K562 (cell line): ENCODE results near the gene PRELID2. TPM values are rescaled to one million over a fixed set of nuclear protein-coding genes. Genes with fewer than 3 reads are reported as not detected.
A peak's percentile ranks its signal among the peaks of the same experiment; 100 is the strongest.

Experiments
- ATF7 ChIP-seq: fragments of 450-650 bp; IDR thresholded peaks from 2 replicates; pipeline ENCODE4 v1.7.1; 2014; ENCODE audit warnings: mild to moderate bottlenecking, moderate library complexity
- BHLHE40 ChIP-seq: IDR thresholded peaks from 2 replicates; pipeline ENCODE4 v1.6.1; 2011; ENCODE audit warnings: low read length, improper control_type of control experiment
- HDAC6 ChIP-seq: IDR thresholded peaks from 2 replicates; pipeline ENCODE4 v1.6.1; 2012; ENCODE audit warnings: low read depth, mild to moderate bottlenecking, control low read depth, inconsistent platforms, low read length, moderate library complexity
- HNRNPH1 ChIP-seq: fragments of 200-400 bp; formaldehyde crosslinking; optimal IDR thresholded peaks from 2 replicates; pipeline ENCODE3; 2017; ENCODE audit warnings: low read depth, mild to moderate bottlenecking, low read length, moderate library complexity
- PHF20 ChIP-seq: fragments of 450-650 bp; IDR thresholded peaks from 2 replicates; pipeline ENCODE4 v1.6.1; 2018; ENCODE audit not compliant: partially characterized antibody
- POLR2AphosphoS5 ChIP-seq: IDR thresholded peaks from 2 replicates; pipeline ENCODE4 v1.6.1; 2011; ENCODE audit warnings: mild to moderate bottlenecking, low read depth, low read length, moderate library complexity; ENCODE audit not compliant: control insufficient read depth, insufficient read depth
- RBM25 ChIP-seq: fragments of 200-400 bp; formaldehyde crosslinking; IDR thresholded peaks from 2 replicates; pipeline ENCODE4 v1.6.1; 2018; ENCODE audit warnings: low read length, low read depth, moderate library complexity; ENCODE audit not compliant: severe bottlenecking
- SMAD2 ChIP-seq: fragments of 150-350 bp; IDR thresholded peaks from 2 replicates; pipeline ENCODE4 v1.6.1; 2014; ENCODE audit warnings: low read depth, mild to moderate bottlenecking, low read length
- SNIP1 ChIP-seq: fragments of 450-650 bp; IDR thresholded peaks from 2 replicates; pipeline ENCODE4 v1.7.1; 2017; ENCODE audit warnings: low read depth, mild to moderate bottlenecking
- TCF3 ChIP-seq: sonication (generic); formaldehyde crosslinking; IDR thresholded peaks from 2 replicates; pipeline ENCODE4 v1.4.0; 2020; ENCODE audit warnings: mild to moderate bottlenecking, missing genetic modification reagents
- TEAD1 ChIP-seq, 2 experiments: fragments of 450-650 bp in 1 of 2; sonication (generic) in 1 of 2; formaldehyde crosslinking; IDR thresholded peaks; 2 replicates each; pipeline versions ENCODE4 v1.4.0 to v1.8.0; 2020 to 2022; ENCODE audit warnings: mild to moderate bottlenecking in 2 of 2, missing genetic modification reagents in 1 of 2
- ZBED1 ChIP-seq: IDR thresholded peaks from 2 replicates; pipeline ENCODE4 v1.6.1; 2014
- ZNF23 ChIP-seq: fragments of 250-450 bp; sonication (Bioruptor Pico); IDR thresholded peaks from 2 replicates; pipeline ENCODE4 v1.4.0; 2020; ENCODE audit warnings: mild to moderate bottlenecking
- ZNF431 ChIP-seq: sonication (generic); formaldehyde crosslinking; IDR thresholded peaks from 2 replicates; pipeline ENCODE4 v1.8.0; 2022; ENCODE audit warnings: mild to moderate bottlenecking, missing genetic modification reagents
- ZNF586 ChIP-seq: fragments of 450-650 bp; formaldehyde crosslinking; conservative IDR thresholded peaks from 2 replicates; pipeline ENCODE4 v1.4.0; 2020; ENCODE audit warnings: mild to moderate bottlenecking, moderate library complexity
- ZNF668 ChIP-seq: fragments of 250-450 bp; sonication (Bioruptor Pico); IDR thresholded peaks from 2 replicates; pipeline ENCODE4 v1.8.0; 2022; ENCODE audit warnings: mild to moderate bottlenecking, inconsistent platforms
- polyA plus RNA-seq, 8 experiments: library from polyadenylated mRNA; depleted of rRNA in 4 of 8; stranded (reverse) in 5 of 8; unstranded in 3 of 8; fragments of >200 nt; fragmentation: Nextera tagmentation in 2 of 8; fragmentation: Illumina TruSeq in 1 of 8; extraction: Ambion mirVana in 2 of 8; extraction: Trizol in 1 of 8; gene quantifications; 2 replicates each; pipeline versions ENCODE4 v1.2.1 to v1.2.3, GENCODE V29; 2011 to 2014; ENCODE audit warnings: inconsistent platforms in 1 of 8, missing spikeins in 1 of 8
- total RNA-seq, 7 experiments: library from RNA; depleted of rRNA in 6 of 7; stranded (reverse); fragments of >200 nt in 6 of 7; fragmentation: Illumina TruSeq in 2 of 7; extraction: Trizol in 2 of 7; gene quantifications; 2 replicates each; pipeline versions ENCODE4 v1.2.1 to v1.2.3, GENCODE V29; 2011 to 2021; ENCODE audit warnings: low replicate concordance in 1 of 7
- TF ChIP-seq, protein P1 (sequence below): fragments of 450-650 bp; IDR thresholded peaks from 2 replicates; pipeline ENCODE4 v1.6.1; 2017; ENCODE audit warnings: antibody characterized with exemption, mild to moderate bottlenecking
- TF ChIP-seq, protein P2 (sequence below), 3 experiments: IDR thresholded peaks in 2 of 3; conservative IDR thresholded peaks in 1 of 3; 2 replicates each; pipeline ENCODE4 v1.5.1; 2011 to 2012; ENCODE audit warnings: low read length in 3 of 3, mild to moderate bottlenecking in 3 of 3, control low read depth in 2 of 3, improper control_type of control experiment in 1 of 3, inconsistent platforms in 1 of 3, low read depth in 1 of 3, mixed read lengths in 1 of 3, moderate library complexity in 1 of 3; ENCODE audit not compliant: insufficient read depth in 2 of 3
- TF ChIP-seq, protein P3 (sequence below): fragments of 250-450 bp; sonication (Bioruptor Pico); IDR thresholded peaks from 2 replicates; pipeline ENCODE4 v1.5.0; 2021; ENCODE audit warnings: mild to moderate bottlenecking, moderate library complexity
- TF ChIP-seq, protein P4 (sequence below): sonication (generic); formaldehyde crosslinking; IDR thresholded peaks from 2 replicates; pipeline ENCODE4 v1.8.0; 2022; ENCODE audit warnings: missing genetic modification reagents, mild to moderate bottlenecking, moderate library complexity, borderline replicate concordance

PRELID2 gene
- total and polyA plus RNA-seq, 9 of the 15 experiments (the other 6 are each of a cell fraction or from before 2014, with no cell fraction given) = 6.4 to 68.2 (median 28.8) TPM

DNA sequence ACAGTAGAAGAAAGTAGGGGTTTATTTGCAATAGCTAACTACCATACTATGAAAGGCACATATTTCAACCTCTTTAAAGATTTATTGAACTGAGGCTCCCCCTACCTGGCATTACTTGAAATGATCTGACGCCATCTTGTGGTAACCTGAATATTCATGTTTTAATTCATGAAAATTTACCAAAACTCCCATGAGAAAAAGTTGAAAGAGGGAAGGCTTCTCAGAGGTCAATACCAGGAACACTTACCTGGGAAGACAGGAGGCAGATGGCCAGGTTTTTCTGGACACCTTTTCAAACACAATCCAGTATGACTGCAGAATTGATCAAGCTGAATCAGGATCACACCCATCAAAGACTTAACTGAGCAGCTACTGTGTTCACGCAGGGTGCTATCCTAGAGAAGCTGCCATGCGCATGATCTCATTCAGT lies 9.4 kb downstream of the PRELID2 start (continued):
- no peak for TF ChIP-seq SMAD2
- no peak for TF ChIP-seq HNRNPH1
- TF ChIP-seq BHLHE40 = no peak
- TF ChIP-seq RBM25 = peak; percentile 81
- TF ChIP-seq ZNF586 (CRISPR knock-in tag) = no peak
- no peak for TF ChIP-seq ZNF23 (CRISPR knock-in tag)
- no peak for TF ChIP-seq ZNF431
- TF ChIP-seq, protein P1, sequence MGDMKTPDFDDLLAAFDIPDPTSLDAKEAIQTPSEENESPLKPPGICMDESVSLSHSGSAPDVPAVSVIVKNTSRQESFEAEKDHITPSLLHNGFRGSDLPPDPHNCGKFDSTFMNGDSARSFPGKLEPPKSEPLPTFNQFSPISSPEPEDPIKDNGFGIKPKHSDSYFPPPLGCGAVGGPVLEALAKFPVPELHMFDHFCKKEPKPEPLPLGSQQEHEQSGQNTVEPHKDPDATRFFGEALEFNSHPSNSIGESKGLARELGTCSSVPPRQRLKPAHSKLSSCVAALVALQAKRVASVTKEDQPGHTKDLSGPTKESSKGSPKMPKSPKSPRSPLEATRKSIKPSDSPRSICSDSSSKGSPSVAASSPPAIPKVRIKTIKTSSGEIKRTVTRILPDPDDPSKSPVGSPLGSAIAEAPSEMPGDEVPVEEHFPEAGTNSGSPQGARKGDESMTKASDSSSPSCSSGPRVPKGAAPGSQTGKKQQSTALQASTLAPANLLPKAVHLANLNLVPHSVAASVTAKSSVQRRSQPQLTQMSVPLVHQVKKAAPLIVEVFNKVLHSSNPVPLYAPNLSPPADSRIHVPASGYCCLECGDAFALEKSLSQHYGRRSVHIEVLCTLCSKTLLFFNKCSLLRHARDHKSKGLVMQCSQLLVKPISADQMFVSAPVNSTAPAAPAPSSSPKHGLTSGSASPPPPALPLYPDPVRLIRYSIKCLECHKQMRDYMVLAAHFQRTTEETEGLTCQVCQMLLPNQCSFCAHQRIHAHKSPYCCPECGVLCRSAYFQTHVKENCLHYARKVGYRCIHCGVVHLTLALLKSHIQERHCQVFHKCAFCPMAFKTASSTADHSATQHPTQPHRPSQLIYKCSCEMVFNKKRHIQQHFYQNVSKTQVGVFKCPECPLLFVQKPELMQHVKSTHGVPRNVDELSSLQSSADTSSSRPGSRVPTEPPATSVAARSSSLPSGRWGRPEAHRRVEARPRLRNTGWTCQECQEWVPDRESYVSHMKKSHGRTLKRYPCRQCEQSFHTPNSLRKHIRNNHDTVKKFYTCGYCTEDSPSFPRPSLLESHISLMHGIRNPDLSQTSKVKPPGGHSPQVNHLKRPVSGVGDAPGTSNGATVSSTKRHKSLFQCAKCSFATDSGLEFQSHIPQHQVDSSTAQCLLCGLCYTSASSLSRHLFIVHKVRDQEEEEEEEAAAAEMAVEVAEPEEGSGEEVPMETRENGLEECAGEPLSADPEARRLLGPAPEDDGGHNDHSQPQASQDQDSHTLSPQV = 0 out of 2 replicates have a peak, but pooled peaks have one; percentile 29
- TF ChIP-seq, protein P2, sequence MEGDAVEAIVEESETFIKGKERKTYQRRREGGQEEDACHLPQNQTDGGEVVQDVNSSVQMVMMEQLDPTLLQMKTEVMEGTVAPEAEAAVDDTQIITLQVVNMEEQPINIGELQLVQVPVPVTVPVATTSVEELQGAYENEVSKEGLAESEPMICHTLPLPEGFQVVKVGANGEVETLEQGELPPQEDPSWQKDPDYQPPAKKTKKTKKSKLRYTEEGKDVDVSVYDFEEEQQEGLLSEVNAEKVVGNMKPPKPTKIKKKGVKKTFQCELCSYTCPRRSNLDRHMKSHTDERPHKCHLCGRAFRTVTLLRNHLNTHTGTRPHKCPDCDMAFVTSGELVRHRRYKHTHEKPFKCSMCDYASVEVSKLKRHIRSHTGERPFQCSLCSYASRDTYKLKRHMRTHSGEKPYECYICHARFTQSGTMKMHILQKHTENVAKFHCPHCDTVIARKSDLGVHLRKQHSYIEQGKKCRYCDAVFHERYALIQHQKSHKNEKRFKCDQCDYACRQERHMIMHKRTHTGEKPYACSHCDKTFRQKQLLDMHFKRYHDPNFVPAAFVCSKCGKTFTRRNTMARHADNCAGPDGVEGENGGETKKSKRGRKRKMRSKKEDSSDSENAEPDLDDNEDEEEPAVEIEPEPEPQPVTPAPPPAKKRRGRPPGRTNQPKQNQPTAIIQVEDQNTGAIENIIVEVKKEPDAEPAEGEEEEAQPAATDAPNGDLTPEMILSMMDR (IDR thresholded peaks at IDR 0.05 in 2 of 3, conservative IDR thresholded peaks at IDR 0.05 in 1 of 3; ENCODE audit: insufficient read depth in 2 of 3, low read depth in 1 of 3, low read length in 3 of 3) = peak; percentile 77 to 99 (median 97)
- no peak for TF ChIP-seq PHF20
- TF ChIP-seq ZNF668 = no peak
- TF ChIP-seq HDAC6 = no peak
- TF ChIP-seq, protein P3, sequence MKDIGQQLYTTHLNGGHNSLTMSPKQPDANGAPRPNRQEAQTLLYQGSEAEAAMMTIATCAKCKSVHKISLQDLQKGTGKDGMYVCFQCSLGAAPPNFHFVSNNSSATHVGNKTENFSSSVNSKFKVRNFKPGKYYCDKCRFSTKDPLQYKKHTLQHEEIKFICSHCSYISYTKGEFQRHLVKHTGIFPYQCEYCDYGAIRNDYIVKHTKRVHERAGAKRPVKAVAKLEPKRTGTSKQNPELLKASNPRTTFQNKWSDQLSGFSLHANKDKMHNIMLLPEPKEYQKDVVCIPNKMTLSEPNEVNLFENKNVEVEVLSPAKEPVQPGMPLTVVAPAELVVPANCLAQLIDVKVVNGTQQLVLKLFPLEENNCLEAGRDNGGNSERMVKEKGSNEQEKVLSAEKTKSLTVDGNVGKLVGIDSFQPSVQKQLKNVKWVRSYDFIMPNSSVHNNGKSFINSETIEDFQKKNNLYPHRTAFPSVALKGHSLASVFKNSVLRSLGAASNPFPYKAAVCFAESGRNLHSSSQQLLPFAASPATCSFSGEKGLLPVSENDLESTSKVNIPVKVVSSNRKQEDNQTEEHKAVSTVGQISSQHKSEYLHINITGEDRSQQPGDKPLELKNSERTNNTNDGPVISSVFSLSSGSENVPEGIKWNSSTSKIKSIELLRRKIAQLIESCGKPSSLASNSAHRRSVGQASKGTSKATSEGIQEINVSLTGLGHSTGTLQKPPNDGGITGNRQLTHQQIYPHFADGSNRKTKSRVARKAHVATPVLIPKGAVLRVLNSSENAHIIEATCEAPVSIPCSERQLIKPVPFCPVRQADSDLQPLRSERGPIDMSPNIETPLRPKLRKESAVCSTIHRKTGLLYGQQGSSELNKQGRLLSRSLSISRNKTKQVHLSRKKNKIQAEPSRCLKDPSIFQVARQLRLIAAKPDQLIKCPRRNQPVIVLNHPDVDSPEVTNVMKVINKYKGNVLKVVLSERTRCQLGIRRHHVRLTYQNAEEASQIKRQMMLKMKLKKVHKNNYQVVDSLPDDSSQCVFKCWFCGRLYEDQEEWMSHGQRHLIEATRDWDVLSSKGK = no peak
- TF ChIP-seq ZBED1 = no peak
- no peak for TF ChIP-seq SNIP1
- TF ChIP-seq, protein P4, sequence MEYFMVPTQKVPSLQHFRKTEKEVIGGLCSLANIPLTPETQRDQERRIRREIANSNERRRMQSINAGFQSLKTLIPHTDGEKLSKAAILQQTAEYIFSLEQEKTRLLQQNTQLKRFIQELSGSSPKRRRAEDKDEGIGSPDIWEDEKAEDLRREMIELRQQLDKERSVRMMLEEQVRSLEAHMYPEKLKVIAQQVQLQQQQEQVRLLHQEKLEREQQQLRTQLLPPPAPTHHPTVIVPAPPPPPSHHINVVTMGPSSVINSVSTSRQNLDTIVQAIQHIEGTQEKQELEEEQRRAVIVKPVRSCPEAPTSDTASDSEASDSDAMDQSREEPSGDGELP (CRISPR knock-in tag) = no peak
- TF ChIP-seq POLR2AphosphoS5 = no peak
- no peak for TF ChIP-seq TCF3 (CRISPR knock-in tag)
- TF ChIP-seq TEAD1 (CRISPR knock-in tag; IDR thresholded peaks at IDR 0.05) = no peak
- TF ChIP-seq ATF7 = no peak; the same call in 1 of the 2 replicates
